Neuronal stem cell (in vitro differentiated cells): ENCODE measurements around the gene DEXI.

Experiments
- DNase-seq: peaks from one replicate; pipeline ENCODE4 v3.0.0-alpha.2; 2013; ENCODE audit warnings: low spot score
- H2AFZ ChIP-seq: one replicate; pipeline ENCODE4 v1.6.1; 2013; ENCODE audit warnings: mild to moderate bottlenecking, low read length, inconsistent platforms
- H2AK5ac ChIP-seq: 2 replicates; pipeline ENCODE4 v1.6.1; 2013; ENCODE audit warnings: low read depth, mild to moderate bottlenecking, inconsistent platforms, low read length, moderate library complexity, mixed read lengths
- H2BK120ac ChIP-seq: 2 replicates; pipeline ENCODE4 v1.6.1; 2013; ENCODE audit warnings: low read depth, mild to moderate bottlenecking, inconsistent platforms, low read length, moderate library complexity, mixed read lengths
- H2BK12ac ChIP-seq: one replicate; pipeline ENCODE4 v1.6.1; 2013; ENCODE audit warnings: low read length, inconsistent platforms
- H2BK15ac ChIP-seq: 2 replicates; pipeline ENCODE4 v1.6.1; 2013; ENCODE audit warnings: mild to moderate bottlenecking, low read length, inconsistent platforms, mixed read lengths
- H2BK5ac ChIP-seq: one replicate; pipeline ENCODE4 v1.6.1; 2013; ENCODE audit warnings: inconsistent platforms, mild to moderate bottlenecking, low read length, moderate library complexity
- H3K14ac ChIP-seq: one replicate; pipeline ENCODE4 v1.6.1; 2013; ENCODE audit warnings: low read length, inconsistent platforms
- H3K18ac ChIP-seq: 2 replicates; pipeline ENCODE4 v1.6.1; 2013; ENCODE audit warnings: low read length, inconsistent platforms
- H3K23ac ChIP-seq: 2 replicates; pipeline ENCODE4 v1.6.1; 2013; ENCODE audit warnings: low read depth, mild to moderate bottlenecking, mixed read lengths, low read length, inconsistent platforms; ENCODE audit not compliant: poor library complexity
- H3K27ac ChIP-seq: replicated peaks from 3 replicates; pipeline ENCODE4 v1.5.1; 2013; ENCODE audit warnings: low read length, inconsistent platforms
- H3K27me3 ChIP-seq, 3 experiments: 2 replicates each; pipeline ENCODE4 v1.6.1; 2013; ENCODE audit warnings: low read length in 3 of 3, mild to moderate bottlenecking in 2 of 3, inconsistent platforms in 1 of 3, low read depth in 1 of 3, mixed read lengths in 1 of 3, moderate library complexity in 1 of 3; ENCODE audit not compliant: control insufficient read depth in 3 of 3, insufficient read depth in 3 of 3
- H3K36me3 ChIP-seq, 2 donors: replicated peaks in 1 of 2; 2 replicates each; pipeline ENCODE4 v1.6.1; 2013; ENCODE audit warnings: low read length in 2 of 2; ENCODE audit not compliant: control insufficient read depth in 2 of 2, insufficient read depth in 2 of 2
- H3K4ac ChIP-seq: 2 replicates; pipeline ENCODE4 v1.6.1; 2013; ENCODE audit warnings: inconsistent platforms, mild to moderate bottlenecking, low read length, moderate library complexity
- H3K4me1 ChIP-seq, 2 donors: 1 replicate in 1 of 2; 2 replicates in 1 of 2; pipeline ENCODE4 v1.6.1; 2013; ENCODE audit warnings: low read length in 2 of 2, low read depth in 1 of 2; ENCODE audit not compliant: control insufficient read depth in 2 of 2, insufficient read depth in 1 of 2
- H3K4me2 ChIP-seq: one replicate; pipeline ENCODE4 v1.6.1; 2013; ENCODE audit warnings: mild to moderate bottlenecking, low read length, inconsistent platforms; ENCODE audit not compliant: insufficient read depth, poor library complexity, severe bottlenecking
- H3K4me3 ChIP-seq, 2 donors: 2 replicates each; pipeline ENCODE4 v1.5.1; 2013; ENCODE audit warnings: low read length in 2 of 2, mild to moderate bottlenecking in 2 of 2, inconsistent platforms in 1 of 2, moderate library complexity in 1 of 2
- H3K79me1 ChIP-seq: one replicate; pipeline ENCODE4 v1.6.1; 2013; ENCODE audit warnings: low read depth, mild to moderate bottlenecking, inconsistent platforms, low read length, moderate library complexity
- H3K9ac ChIP-seq: one replicate; pipeline ENCODE4 v1.6.1; 2013; ENCODE audit warnings: mild to moderate bottlenecking, low read depth, low read length, inconsistent platforms; ENCODE audit not compliant: poor library complexity
- H3K9me3 ChIP-seq, 2 donors: replicated peaks in 1 of 2; 2 replicates each; pipeline versions ENCODE3 to v1.6.1; 2013; ENCODE audit warnings: low read length in 2 of 2, mild to moderate bottlenecking in 2 of 2, inconsistent platforms in 1 of 2, low read depth in 1 of 2, mixed read lengths in 1 of 2, moderate library complexity in 1 of 2; ENCODE audit not compliant: control insufficient read depth in 2 of 2, insufficient read depth in 1 of 2
- H4K8ac ChIP-seq: one replicate; pipeline ENCODE4 v1.6.1; 2013; ENCODE audit warnings: low read depth, mild to moderate bottlenecking, inconsistent platforms, low read length, moderate library complexity
- H4K91ac ChIP-seq: one replicate; pipeline ENCODE4 v1.6.1; 2013; ENCODE audit warnings: low read length, low read depth, mild to moderate bottlenecking, inconsistent platforms; ENCODE audit not compliant: poor library complexity
- WGBS, 2 donors: extraction: QIAGEN DNeasy Blood & Tissue Kit; methylation state at CpG; one replicate each; pipeline ENCODE4 v1.1.7; 2013; ENCODE audit warnings: missing lambda C conversion rate in 2 of 2, mixed read lengths in 1 of 2; ENCODE audit not compliant: insufficient read length in 2 of 2, insufficient replicate concordance in 1 of 2; ENCODE audit errors: extremely low coverage in 2 of 2; 5-methylcytosine and 5-hydroxymethylcytosine counted together

The DEXI gene

GRCh38 chr16:10919003-10919351, 23.3 kb downstream of the DEXI start:
- no peaks in the 10 kb centered on the region for H3K36me3 ChIP-seq
- H4K91ac ChIP-seq = no peak overlapping the region
- no peaks in the 10 kb centered on the region for H3K79me1 ChIP-seq
- H3K4ac ChIP-seq = no peak overlapping the region
- DNase-seq = no peak
- no peak overlapping the region for H3K23ac ChIP-seq
- no peak overlapping the region for H4K8ac ChIP-seq
- H3K4me3 ChIP-seq = no peak overlapping the region
- no peak overlapping the region for H2BK12ac ChIP-seq
- H3K9ac ChIP-seq = no peak overlapping the region
- H2AK5ac ChIP-seq = no peak overlapping the region
- H3K27me3 ChIP-seq = peaks cover 0 to 3% (median 0%) of the 10 kb centered on the region in 3 experiments
- no peak overlapping the region for H2BK120ac ChIP-seq
- H2AFZ ChIP-seq = no peak overlapping the region
- H3K14ac ChIP-seq = no peak overlapping the region
- H3K18ac ChIP-seq = no peak overlapping the region
- H3K4me2 ChIP-seq = no peak overlapping the region
- no peaks in the 10 kb centered on the region for H3K9me3 ChIP-seq
- H2BK5ac ChIP-seq = no peak overlapping the region
- no peak overlapping the region for H2BK15ac ChIP-seq
- no peak overlapping the region for H3K27ac ChIP-seq
- WGBS, 2 donors = no CpG with 5 or more reads among the region's 7 CpGs
- H3K4me1 ChIP-seq = peaks cover 0 to 4% of the 10 kb centered on the region in 2 donors

GRCh38 chr16:10918294-10919002, 23.8 kb downstream of the DEXI start:
- no peak overlapping the region for H3K4ac ChIP-seq

GRCh38 chr16:10916534-10916933, 25.7 kb downstream of the DEXI start:
- Histone ChIP-seq H2BK15ac (no peak overlapping the region), H3K9me3 (no peaks in the 10 kb centered on the region), H3K14ac (no peak overlapping the region), H3K4me1 (peaks cover 0 to 4% of the 10 kb centered on the region in 2 donors), H3K27ac (no peak overlapping the region), H3K23ac (no peak overlapping the region), H2BK5ac (no peak overlapping the region), H3K27me3 (peaks cover 0 to 3% (median 0%) of the 10 kb centered on the region in 3 experiments), H3K18ac (no peak overlapping the region), H4K8ac (no peak overlapping the region), H4K91ac (no peak overlapping the region), H3K79me1 (no peaks in the 10 kb centered on the region), H2BK12ac (no peak overlapping the region), H2AFZ (no peak overlapping the region), H3K36me3 (no peaks in the 10 kb centered on the region), H3K4ac (no peak overlapping the region), H3K4me3 (no peak overlapping the region), H3K9ac (no peak overlapping the region), H2AK5ac (no peak overlapping the region), H2BK120ac (no peak overlapping the region), H3K4me2 (no peak overlapping the region)
- 100% methylated on average over 1 of the region's 3 CpGs for WGBS, 2 donors
- DNase-seq = no peak

More at GRCh38 chr16:10918294-10919002, 23.8 kb downstream of the DEXI start:
- peak overlapping the region; percentile 39 for H2AFZ ChIP-seq
- peak overlapping the region; percentile 11 for H2AK5ac ChIP-seq
- H3K18ac ChIP-seq = peak overlapping the region; percentile 76
- H3K23ac ChIP-seq = peak overlapping the region; percentile 11
- peaks cover 0 to 3% (median 0%) of the 10 kb centered on the region in 3 experiments for H3K27me3 ChIP-seq
- no peak overlapping the region for H2BK15ac ChIP-seq
- no CpG with 5 or more reads among the region's 21 CpGs for WGBS, 2 donors
- peaks cover 0 to 4% of the 10 kb centered on the region in 2 donors for H3K4me1 ChIP-seq
- no peak overlapping the region for H3K27ac ChIP-seq
- no peak overlapping the region for H2BK12ac ChIP-seq
- no peak overlapping the region for H4K8ac ChIP-seq
- H4K91ac ChIP-seq = no peak overlapping the region
- H3K14ac ChIP-seq = no peak overlapping the region
- no peaks in the 10 kb centered on the region for H3K36me3 ChIP-seq
- peak overlapping the region; percentile 27 for H3K4me2 ChIP-seq
- no peaks in the 10 kb centered on the region for H3K79me1 ChIP-seq
- H2BK120ac ChIP-seq = no peak overlapping the region
- H3K9ac ChIP-seq = peak overlapping the region; percentile 53
- no peak overlapping the region for H2BK5ac ChIP-seq
- peak; percentile 91 for DNase-seq
- H3K9me3 ChIP-seq = no peaks in the 10 kb centered on the region
- H3K4me3 ChIP-seq = no peak overlapping the region

- Histone ChIP-seq H3K9ac (no peak overlapping the region), H3K4me1 (no peaks in the 10 kb centered on the region), H2AK5ac (no peak overlapping the region), H2BK120ac (no peak overlapping the region), H2BK5ac (no peak overlapping the region), H3K4ac (no peak overlapping the region), H3K79me1 (no peaks in the 10 kb centered on the region), H3K27me3 (peaks cover 0 to 8% (median 0%) of the 10 kb centered on the region in 3 experiments), H4K8ac (no peak overlapping the region), H3K18ac (no peak overlapping the region), H2BK15ac (no peak overlapping the region), H3K36me3 (no peaks in the 10 kb centered on the region), H3K14ac (no peak overlapping the region), H3K4me3 (no peak overlapping the region), H2BK12ac (no peak overlapping the region), H3K27ac (no peak overlapping the region), H2AFZ (no peak overlapping the region), H3K4me2 (no peak overlapping the region), H4K91ac (no peak overlapping the region), H3K23ac (no peak overlapping the region), H3K9me3 (no peaks in the 10 kb centered on the region)
- no peak for DNase-seq
Measured at GRCh38 chr16:10911267-10911666, 31.0 kb downstream of the DEXI start.
